PC-9 (cell line): ENCODE data around the gene ENPP5. TPM values are rescaled to one million over a fixed set of nuclear protein-coding genes. Genes with fewer than 3 reads are reported as not detected.

Experiments used
- BruUV-seq: library from RNA; stranded (reverse); fragments of 400-500 nt; replicated peaks from 2 replicates; lab custom pipeline; 2021; lab: Mats Ljungman, UMichigan
- CTCF ChIA-PET: fragments of 300-600 bp; sonication (Branson Sonifier 250); formaldehyde crosslinking; loops from one replicate; lab custom pipeline; 2022; ENCODE audit warnings: antibody characterized with exemption; lab: Charles Lee
- POLR2A ChIA-PET: fragments of 300-600 bp; sonication (Branson Sonifier 250); formaldehyde crosslinking; loops from one replicate; lab custom pipeline; 2022; ENCODE audit warnings: antibody characterized with exemption; ENCODE audit not compliant: unreplicated experiment; lab: Charles Lee
- DNase-seq, 2 experiments: peaks; one replicate each; pipeline versions ENCODE4 v3.0.0 to v3.0.0-alpha.2; 2015 to 2022; ENCODE audit warnings: mixed read lengths in 1 of 2
- H2AFZ ChIP-seq: fragments of 200-600 bp; sonication (generic); 2 replicates; pipeline ENCODE4 v1.8.1; 2017; ENCODE audit warnings: antibody characterized with exemption
- H3F3A ChIP-seq: fragments of 200-600 bp; sonication (generic); 2 replicates; pipeline ENCODE4 v1.8.1; 2017; ENCODE audit warnings: antibody characterized with exemption, mild to moderate bottlenecking, low read depth; ENCODE audit not compliant: insufficient read depth
- H3K27ac ChIP-seq: fragments of 200-600 bp; sonication (generic); 2 replicates; pipeline ENCODE4 v1.6.1; 2016; ENCODE audit warnings: mixed run types
- H3K27me3 ChIP-seq: fragments of 200-600 bp; sonication (generic); 2 replicates; pipeline ENCODE4 v1.6.1; 2016; ENCODE audit warnings: low read depth, mixed run types; ENCODE audit not compliant: insufficient read depth
- H3K36me3 ChIP-seq: fragments of 200-600 bp; sonication (generic); 2 replicates; pipeline ENCODE4 v1.6.1; 2016; ENCODE audit warnings: low read depth, mixed run types
- H3K4me1 ChIP-seq: fragments of 200-600 bp; sonication (generic); replicated peaks from 2 replicates; pipeline ENCODE4 v1.6.1; 2016; ENCODE audit warnings: mixed run types; ENCODE audit not compliant: insufficient read depth
- H3K4me2 ChIP-seq: fragments of 200-600 bp; sonication (generic); 2 replicates; pipeline ENCODE4 v1.6.1; 2017; ENCODE audit warnings: mixed run types
- H3K4me3 ChIP-seq: fragments of 200-600 bp; sonication (generic); 2 replicates; pipeline ENCODE4 v1.6.1; 2016; ENCODE audit warnings: mixed run types
- H3K79me2 ChIP-seq: fragments of 200-600 bp; sonication (generic); 2 replicates; pipeline ENCODE4 v1.6.1; 2017; ENCODE audit warnings: low read depth, mixed run types
- H3K9me2 ChIP-seq: fragments of 200-600 bp; sonication (generic); 2 replicates; pipeline ENCODE4 v1.8.1; 2017; ENCODE audit warnings: mild to moderate bottlenecking; ENCODE audit not compliant: insufficient read depth
- H3K9me3 ChIP-seq: fragments of 200-600 bp; sonication (generic); 2 replicates; pipeline ENCODE4 v1.8.1; 2016; ENCODE audit warnings: low read depth; ENCODE audit not compliant: insufficient read depth
- H4K20me1 ChIP-seq: fragments of 200-600 bp; sonication (generic); 2 replicates; pipeline ENCODE4 v1.8.1; 2017; ENCODE audit not compliant: insufficient read depth
- CTCF ChIP-seq: fragments of 200-600 bp; sonication (generic); conservative IDR thresholded peaks from 2 replicates; pipeline ENCODE4 v1.6.1; 2017; ENCODE audit warnings: mixed run types, antibody characterized with exemption, mild to moderate bottlenecking, moderate library complexity
- EZH2 ChIP-seq: fragments of 200-600 bp; sonication (generic); IDR thresholded peaks from 2 replicates; pipeline ENCODE4 v1.8.0; 2017; ENCODE audit warnings: antibody characterized with exemption, low read depth
- intact Hi-C: fragments of 100-400 bp; cut with micrococcal nuclease; formaldehyde crosslinking; loops from one replicate; pipeline ENCODE4 v1.10.0; 2022; ENCODE audit not compliant: unreplicated experiment
- total RNA-seq: library from RNA; stranded (reverse); gene quantifications from 2 replicates; pipeline ENCODE4 v1.2.3, GENCODE V29; 2021

ENPP5 gene
- total RNA-seq, 1 experiment from 2014 or later: 9.1 TPM

DNA sequence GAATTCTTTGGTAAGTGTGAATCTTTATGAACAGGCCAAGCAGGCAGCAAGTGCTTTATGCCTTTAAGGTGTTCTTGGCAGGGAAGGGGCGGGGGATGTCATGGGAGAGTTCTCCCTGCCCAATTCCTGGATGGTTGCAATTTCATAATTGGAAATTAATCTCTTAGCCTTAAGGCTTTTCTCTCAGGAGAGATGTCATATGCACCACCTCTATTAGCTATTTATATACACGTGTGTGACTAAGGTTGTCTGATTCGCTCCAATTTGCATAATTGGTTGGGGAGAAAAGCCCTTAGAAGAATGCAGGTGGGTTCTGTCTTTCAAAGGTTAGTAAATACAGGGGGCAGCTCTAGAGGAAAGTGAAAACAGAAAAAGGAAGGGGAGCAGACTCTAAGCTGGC is 5.2 kb upstream of the ENPP5 start:
- H3F3A ChIP-seq: 0 out of 2 replicates have a peak, but pooled peaks cover 3% of the 10 kb centered on the region
- BruUV-seq: no TSS peak
- CTCF ChIA-PET: no interaction called here

DNA sequence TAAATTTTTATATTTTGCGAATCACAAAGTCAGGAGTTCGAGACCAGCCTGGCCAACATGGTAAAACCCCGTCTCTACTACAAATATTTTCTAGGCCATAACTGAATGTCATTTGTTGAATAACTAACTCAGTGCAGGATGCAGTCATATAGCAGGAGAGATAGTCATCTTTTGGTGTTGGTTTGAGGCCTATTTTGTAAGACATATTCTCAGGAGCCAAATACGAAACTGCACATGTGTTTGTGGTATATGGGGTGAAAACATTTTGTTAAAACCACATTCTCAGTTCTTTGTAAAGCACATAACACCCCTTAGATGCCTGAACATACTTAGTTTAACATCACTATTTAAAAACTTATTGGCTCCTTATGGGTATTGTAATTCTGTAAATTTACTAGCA is 4.7 kb upstream of the ENPP5 start:
- Histone ChIP-seq H2AFZ (no peak overlapping the region), H3F3A (0 out of 2 replicates have a peak, but pooled peaks cover 3% of the 10 kb centered on the region), H3K9me2 (no peaks in the 10 kb centered on the region), H4K20me1 (no peaks in the 10 kb centered on the region), H3K36me3 (no peaks in the 10 kb centered on the region), H3K27ac (no peak overlapping the region), H3K4me1 (no peaks in the 10 kb centered on the region), H3K4me2 (no peak overlapping the region), H3K4me3 (no peak overlapping the region), H3K27me3 (no peaks in the 10 kb centered on the region; the same call in 1 of the 2 replicates), H3K79me2 (no peaks in the 10 kb centered on the region), H3K9me3 (no peaks in the 10 kb centered on the region)
- ChIA-PET POLR2A (no interaction called here), CTCF (no interaction called here)
- TF ChIP-seq EZH2 (no peak), CTCF (no peak)
- intact Hi-C loops: no loop called here
- BruUV-seq: no TSS peak
- no peak for DNase-seq

More for the DNA sequence above, 5.2 kb upstream of the ENPP5 start:
- Histone ChIP-seq H2AFZ (no peak overlapping the region), H3K27me3 (no peaks in the 10 kb centered on the region; the same call in 1 of the 2 replicates), H3K79me2 (no peaks in the 10 kb centered on the region), H3K4me1 (no peaks in the 10 kb centered on the region), H3K4me2 (no peak overlapping the region), H4K20me1 (no peaks in the 10 kb centered on the region), H3K9me2 (no peaks in the 10 kb centered on the region), H3K27ac (no peak overlapping the region), H3K9me3 (no peaks in the 10 kb centered on the region), H3K4me3 (no peak overlapping the region), H3K36me3 (no peaks in the 10 kb centered on the region)
- DNase-seq: no peak
- POLR2A ChIA-PET: no interaction called here
- intact Hi-C loops: no loop called here
- TF ChIP-seq CTCF: no peak
- TF ChIP-seq EZH2: no peak

GRCh38 chr6:46174904-46175303 is 4.1 kb upstream of the ENPP5 start:
- TF ChIP-seq EZH2 (no peak), CTCF (no peak)
- POLR2A ChIA-PET: no interaction called here

More at GRCh38 chr6:46174904-46175303, 4.1 kb upstream of the ENPP5 start:
- H2AFZ ChIP-seq: no peak overlapping the region
- intact Hi-C loops: no loop called here
- H3K4me1 ChIP-seq: peaks cover 4% of the 10 kb centered on the region
- no peaks in the 10 kb centered on the region for H4K20me1 ChIP-seq
- no peak overlapping the region for H3K27ac ChIP-seq
- CTCF ChIA-PET: no interaction called here
- no peaks in the 10 kb centered on the region for H3K9me3 ChIP-seq
- no peak for DNase-seq
- H3K4me3 ChIP-seq: no peak overlapping the region
- 0 out of 2 replicates have a peak, but pooled peaks cover 3% of the 10 kb centered on the region for H3F3A ChIP-seq
- no peaks in the 10 kb centered on the region for H3K79me2 ChIP-seq
- no peaks in the 10 kb centered on the region; the same call in 1 of the 2 replicates for H3K27me3 ChIP-seq
- H3K9me2 ChIP-seq: no peaks in the 10 kb centered on the region
- no TSS peak for BruUV-seq
- H3K36me3 ChIP-seq: no peaks in the 10 kb centered on the region
- no peak overlapping the region for H3K4me2 ChIP-seq
